Right ventricle myocardium superior (tissue), 1 donor: ENCODE results near the gene SPARCL1. TPM values are rescaled to one million over a fixed set of nuclear protein-coding genes. Genes with fewer than 3 reads are reported as not detected.
A peak's percentile ranks its signal among the peaks of the same experiment; 100 is the strongest.
"Not testable (repeated sequence)": the region's sequence is repeated elsewhere in the genome, so short reads cannot be mapped to it uniquely, and the experiment has no call there.

Experiments
- ATAC-seq: fragments of 200-7000 bp; cut with Tn5 transposase; one replicate; pipeline ENCODE4 v1.9.1; 2020; ENCODE audit warnings: mild to moderate bottlenecking; ENCODE audit not compliant: poor library complexity
- DNase-seq: peaks from one replicate; pipeline ENCODE4 v3.0.0-alpha.2; 2020
- intact Hi-C: fragments of 100-400 bp; cut with DNase I; formaldehyde crosslinking; loops from one replicate; pipeline ENCODE4 v1.11.2; 2022
- long read RNA-seq: library from polyadenylated mRNA; unstranded; transcript quantifications from one replicate; pipeline ENCODE4 v2.0.0, GENCODE V29; 2021
- total RNA-seq: library from RNA; stranded (reverse); fragmentation: NEBNext Ultra II Directional; extraction: Animal tissue kit (Norgen Biotek cat#: 25700); gene quantifications from one replicate; pipeline ENCODE4 v1.2.1, GENCODE V29; 2021
- donor health status: DM: no; HTN: yes; CAD: no; lungs with severe emphysema.

SPARCL1 gene
- total RNA-seq = 361 TPM
- long read RNA-seq, transcript SPARCL1-201 (11 exons, 2,906 nt) = major isoform, 885 of 960 reads
- long read RNA-seq, transcript SPARCL1-202 (12 exons, 2,994 nt) = minor isoform, 20 of 960 reads
- long read RNA-seq, partial matches to known transcripts = 33 of 960 reads
- long read RNA-seq, other reads (novel, unspliced or antisense) = 21 of 960 reads

- ATAC-seq (peak; percentile 60), DNase-seq (peak; percentile 48)
- intact Hi-C loops = no loop called here
Observed at GRCh38 chr4:87529187-87529586, at the start of gene SPARCL1. TSS of gene SPARCL1 (minus strand) at chr4:87529376. CDS start at chr4:87499574, 29,802 bp downstream.

- intact Hi-C loops = no loop called here
- ATAC-seq = no peak
Observed at GRCh38 chr4:87575983-87576382, 46.8 kb upstream of the SPARCL1 start.

DNA sequence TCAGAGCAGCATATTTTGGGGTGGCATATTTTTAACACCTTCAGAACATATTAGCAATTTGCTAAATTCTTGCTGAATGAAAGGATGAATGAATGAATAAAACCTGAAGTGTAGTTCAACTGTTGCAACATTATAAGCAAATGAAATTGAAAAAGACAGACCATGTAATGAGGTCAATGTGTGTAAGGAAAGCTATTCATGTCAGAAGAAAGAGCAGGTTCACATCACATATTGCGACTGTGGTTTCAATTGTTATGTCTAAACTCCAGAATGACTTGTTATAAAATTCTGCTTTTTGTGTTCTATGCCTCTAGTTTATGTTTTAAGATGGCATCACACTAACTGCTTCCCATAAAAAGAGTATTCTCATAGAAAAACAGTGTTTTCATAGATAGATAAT lies 46.2 kb upstream of the SPARCL1 start:
- no peak for ATAC-seq
- intact Hi-C loops = no loop called here
- DNase-seq = no peak

More at GRCh38 chr4:87575983-87576382, 46.8 kb upstream of the SPARCL1 start:
- no peak for DNase-seq

DNA sequence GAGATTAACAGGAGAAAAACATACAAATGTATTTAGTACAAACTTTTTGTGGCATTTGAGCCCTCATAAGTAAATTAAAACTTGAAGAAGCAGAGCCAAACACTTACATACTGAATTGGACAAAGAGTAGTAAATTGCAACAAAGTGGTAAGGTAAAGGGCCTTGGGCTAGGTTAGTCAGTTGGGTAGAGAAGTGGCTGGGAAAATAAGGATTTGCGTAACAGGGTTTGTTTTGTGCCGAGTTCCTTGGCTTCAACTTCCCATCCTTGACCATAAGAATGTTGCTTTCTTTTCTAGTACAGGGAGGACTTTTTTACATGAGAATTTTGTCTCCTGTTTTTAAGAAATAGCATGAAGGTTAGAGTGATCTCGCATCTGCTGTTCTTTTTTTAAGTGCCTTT lies 45.8 kb upstream of the SPARCL1 start:
- DNase-seq = no peak
- no peak for ATAC-seq
- intact Hi-C loops = no loop called here

- DNase-seq, intact Hi-C loops, ATAC-seq: not testable (repeated sequence)
Observed at GRCh38 chr4:87574376-87574775, 45.2 kb upstream of the SPARCL1 start.

DNA sequence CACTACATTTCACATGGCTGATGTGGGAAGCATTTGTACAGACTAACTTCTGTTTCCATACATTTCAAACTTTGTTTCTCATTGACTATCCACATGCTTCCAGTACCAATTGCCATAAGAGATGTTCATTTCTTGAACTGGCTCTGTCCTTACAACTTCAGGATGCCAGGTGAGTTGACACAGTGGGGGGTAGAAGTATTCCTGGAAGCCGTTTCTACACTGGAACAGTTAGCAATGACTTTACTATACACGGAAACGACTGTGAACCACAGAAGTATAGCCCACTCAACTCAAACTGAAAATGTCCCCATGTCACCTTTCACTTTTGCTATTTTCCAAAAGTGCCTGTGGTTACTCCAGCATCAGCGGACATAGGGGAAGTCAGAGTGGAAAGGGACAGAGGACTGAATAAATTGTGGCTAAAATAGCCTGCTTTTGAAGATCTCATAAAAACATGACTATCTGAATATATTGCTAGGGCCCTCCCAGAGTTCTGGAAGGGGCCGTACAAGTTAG lies 41.2 kb upstream of the SPARCL1 start:
- no peak for DNase-seq
- intact Hi-C loops = no loop called here
- no peak for ATAC-seq

GRCh38 chr4:87567191-87567590 lies 38.0 kb upstream of the SPARCL1 start:
- intact Hi-C loops = no loop called here
- DNase-seq = no peak
- ATAC-seq = no peak

DNA sequence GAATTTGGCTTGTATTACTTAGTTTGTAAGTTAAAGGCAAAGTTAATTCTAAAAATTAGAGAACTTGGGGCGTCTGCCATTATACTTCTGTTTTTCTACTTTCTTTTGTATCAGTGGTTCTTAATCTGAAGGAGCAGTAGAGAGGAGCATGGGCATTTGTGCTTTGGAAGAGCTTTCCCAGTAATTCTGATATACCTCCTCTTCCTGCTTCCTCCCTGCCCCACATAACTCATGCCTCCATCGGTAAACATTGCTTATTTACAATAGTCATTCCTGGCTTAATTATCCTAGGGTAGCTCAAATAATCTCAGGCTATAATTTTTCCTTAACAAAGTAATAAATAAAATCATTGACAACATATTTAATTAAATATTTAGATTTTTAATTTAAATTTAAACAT lies 37.1 kb upstream of the SPARCL1 start:
- intact Hi-C loops = no loop called here
- DNase-seq (no peak), ATAC-seq (no peak)

DNA sequence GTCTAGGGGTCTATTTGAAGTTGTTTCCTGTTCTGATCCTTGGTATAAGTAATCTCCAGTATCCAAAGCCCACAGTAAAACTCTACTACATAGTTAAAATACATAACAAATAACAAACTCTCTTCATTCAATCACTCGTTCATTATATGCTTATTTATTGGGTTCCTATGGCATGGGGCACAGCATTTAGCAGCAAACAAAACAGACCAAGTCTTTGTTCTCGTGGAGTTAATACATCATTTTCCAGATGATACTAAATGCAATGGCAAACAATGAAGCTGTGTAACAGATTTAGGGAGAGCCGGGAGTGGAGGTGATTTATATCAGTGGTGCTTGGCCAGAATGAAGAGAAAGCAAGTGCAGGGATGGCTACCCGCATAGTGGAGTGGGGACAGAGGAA lies 36.6 kb upstream of the SPARCL1 start:
- DNase-seq (no peak), ATAC-seq (no peak)
- intact Hi-C loops = no loop called here

- DNase-seq = no peak
- ATAC-seq = no peak
- intact Hi-C loops = no loop called here
Observed at GRCh38 chr4:87560802-87561201, 31.6 kb upstream of the SPARCL1 start.

DNA sequence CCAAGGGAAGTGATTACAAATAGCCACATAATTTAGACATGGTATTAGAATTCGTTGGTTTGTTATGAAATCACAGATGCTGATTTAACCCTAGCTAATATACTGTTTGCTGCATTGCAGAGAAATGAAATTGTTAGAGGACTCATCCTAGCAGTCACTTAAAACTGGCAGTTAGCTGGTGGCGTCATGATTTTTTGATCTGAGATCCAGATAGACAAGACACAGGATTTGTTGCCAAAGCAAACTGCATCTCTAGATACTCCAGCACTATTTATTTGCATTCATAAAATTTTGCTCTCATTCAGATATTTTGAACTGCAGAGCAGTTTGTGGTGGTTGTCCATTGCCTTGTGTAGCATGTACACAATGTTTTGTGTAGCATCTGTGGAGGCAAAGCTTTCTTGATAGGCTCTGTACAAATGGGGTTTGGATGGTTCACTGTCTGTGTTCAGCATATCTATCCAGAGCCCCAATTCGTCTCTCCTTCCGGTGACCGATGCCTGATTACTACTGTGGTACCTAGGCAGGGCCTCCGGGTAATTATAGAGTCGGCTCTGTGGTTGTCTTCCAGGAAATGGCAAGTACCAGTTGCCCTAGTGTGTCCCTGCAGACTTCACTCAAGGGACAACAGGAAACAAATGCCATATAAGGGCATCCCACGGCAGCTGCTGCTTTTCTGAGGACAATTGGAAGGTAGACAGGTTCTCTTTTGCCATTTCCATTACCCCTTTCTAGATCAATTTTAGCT lies 30.1 kb upstream of the SPARCL1 start:
- ATAC-seq (peak; percentile 27), DNase-seq (no peak)
- intact Hi-C loops = no loop called here

- ATAC-seq = no peak
- intact Hi-C loops = no loop called here
- no peak for DNase-seq
Observed at GRCh38 chr4:87557348-87557747, 28.2 kb upstream of the SPARCL1 start.

DNA sequence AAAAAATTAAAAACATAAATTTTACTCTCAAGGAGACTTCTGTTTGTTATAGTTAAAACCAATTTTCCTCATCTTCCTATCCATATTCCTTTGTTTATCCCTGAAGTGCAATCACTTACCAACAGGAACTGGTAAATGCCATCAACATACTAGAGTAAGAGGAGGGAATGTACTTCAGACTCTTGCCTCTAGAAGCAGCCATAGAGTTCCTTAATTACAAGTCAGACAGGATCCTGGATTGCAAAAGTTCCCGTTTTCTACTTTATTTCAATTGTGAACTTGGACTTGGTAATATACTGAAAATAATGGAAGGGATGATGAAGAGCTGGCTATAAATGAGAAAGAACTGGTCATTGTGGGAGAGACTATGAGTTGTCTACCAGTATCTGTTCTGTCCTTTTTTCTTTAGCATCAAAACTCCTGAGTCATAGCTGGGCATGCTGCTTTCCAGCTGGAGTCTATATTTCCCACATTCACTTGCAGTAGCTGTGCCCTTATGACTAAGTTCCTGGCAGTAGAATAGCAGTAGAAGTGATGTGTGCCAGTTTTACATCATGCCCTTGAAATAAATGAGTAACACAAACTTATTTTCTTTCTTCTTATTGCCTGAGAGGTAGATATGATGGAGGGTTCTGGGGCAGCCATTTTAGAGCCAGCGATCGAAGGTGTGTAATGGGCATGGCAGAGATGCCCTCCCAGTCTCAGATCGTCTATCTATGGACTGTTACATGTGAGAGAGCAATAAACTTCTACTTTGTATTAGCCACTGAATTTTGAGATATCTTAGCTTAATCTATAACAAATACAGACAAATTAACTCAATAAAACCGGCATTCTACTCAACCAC lies 26.8 kb upstream of the SPARCL1 start:
- ATAC-seq = no peak
- intact Hi-C loops = no loop called here
- DNase-seq = no peak

DNA sequence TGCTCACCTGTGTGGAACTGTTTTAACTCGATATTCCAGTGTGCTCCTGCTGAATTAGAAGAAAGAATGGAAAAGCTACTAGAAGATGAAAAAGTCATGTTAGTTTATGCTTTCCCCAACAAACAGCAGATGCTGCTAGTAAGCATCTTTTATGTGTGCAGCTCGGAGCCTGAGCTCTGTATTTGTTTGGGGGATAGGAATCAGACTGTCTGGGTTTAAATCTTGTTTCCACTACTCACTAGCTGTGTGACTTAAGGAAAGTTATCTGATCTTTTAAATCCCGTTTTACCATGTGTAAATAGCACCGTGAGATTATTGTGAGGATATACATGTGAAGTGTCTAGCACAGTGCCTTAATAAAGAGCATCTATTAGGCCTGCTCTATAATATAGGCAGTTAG lies 24.0 kb upstream of the SPARCL1 start:
- ATAC-seq (no peak), DNase-seq (no peak)
- intact Hi-C loops = no loop called here

GRCh38 chr4:87551361-87551760 lies 22.2 kb upstream of the SPARCL1 start:
- ATAC-seq (no peak), DNase-seq (no peak)
- intact Hi-C loops = no loop called here

DNA sequence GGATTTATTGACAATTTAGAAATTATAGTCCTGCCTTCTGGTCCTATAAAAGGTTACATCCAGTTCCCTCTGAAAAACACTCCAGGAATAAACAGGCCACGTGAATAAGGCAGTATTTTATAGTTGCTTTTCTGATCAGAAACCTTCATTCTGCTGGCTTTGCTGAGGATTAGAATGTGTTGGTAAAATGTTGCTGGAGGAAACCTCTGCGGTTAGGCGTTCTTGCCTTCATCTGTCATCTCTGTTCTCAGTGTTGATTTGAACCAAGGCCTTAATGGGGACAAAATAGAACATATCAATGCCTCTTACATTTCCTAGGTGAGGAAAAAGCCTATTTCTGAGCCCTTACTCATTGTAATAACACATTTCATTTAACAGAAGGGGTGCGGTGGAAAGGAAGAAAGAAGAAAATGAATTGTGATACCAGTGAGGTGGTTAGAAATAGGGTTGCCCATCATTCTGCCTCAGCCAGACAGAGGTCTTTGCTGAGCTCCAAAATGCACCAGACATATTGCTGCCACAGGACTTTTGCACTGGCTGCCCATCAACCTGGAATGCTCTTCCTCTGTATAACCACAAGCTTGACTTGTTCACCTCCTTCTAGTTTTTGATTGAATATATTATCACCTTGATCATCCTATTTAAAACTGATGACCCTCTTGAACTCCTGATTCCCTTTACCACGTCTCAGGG lies 18.0 kb upstream of the SPARCL1 start:
- intact Hi-C loops = no loop called here
- no peak for DNase-seq
- no peak for ATAC-seq

DNA sequence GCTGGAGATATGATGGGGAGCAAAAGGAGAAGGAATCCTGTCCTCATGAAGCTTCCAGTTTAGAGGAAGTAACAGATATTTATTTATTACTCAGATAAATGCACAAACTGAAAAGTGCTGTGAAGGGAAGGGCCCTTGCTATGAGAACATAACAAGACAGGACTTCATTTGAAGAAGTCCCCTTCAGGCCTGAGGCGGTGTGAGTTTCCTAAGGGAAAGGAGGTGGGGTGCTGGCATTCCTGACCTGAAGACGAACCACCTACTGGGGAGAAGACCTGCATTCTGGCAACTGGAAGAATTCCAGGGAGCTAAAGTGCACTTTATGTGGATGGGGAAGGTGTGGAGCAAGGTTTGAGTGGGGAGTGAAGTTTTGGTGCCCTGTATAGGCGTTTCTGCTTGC lies 15.9 kb upstream of the SPARCL1 start:
- DNase-seq (no peak), ATAC-seq (no peak)
- intact Hi-C loops = no loop called here

GRCh38 chr4:87543835-87544461 lies 14.8 kb upstream of the SPARCL1 start:
- DNase-seq = no peak
- ATAC-seq = peak; percentile 38
- intact Hi-C loops = loop anchor here (5.0 kb wide), 1 partner anchor 303 kb away; no protein-coding TSS in a partner anchor
